Duodenal mucosa (tissue), 2 donors: ENCODE results near the gene SMC3.

Experiments
- H3K27ac ChIP-seq: one replicate; pipeline ENCODE4 v1.7.0; 2013; ENCODE audit warnings: low read depth, low read length
- H3K27me3 ChIP-seq, 2 donors: one replicate each; pipeline ENCODE4 v1.7.0; 2013; ENCODE audit warnings: low read length in 2 of 2, control low read depth in 1 of 2; ENCODE audit not compliant: insufficient read depth in 2 of 2, control insufficient read depth in 1 of 2
- H3K36me3 ChIP-seq, 2 donors: one replicate each; pipeline ENCODE4 v1.7.0; 2013; ENCODE audit warnings: low read length in 2 of 2, control low read depth in 1 of 2; ENCODE audit not compliant: insufficient read depth in 2 of 2, control insufficient read depth in 1 of 2
- H3K4me1 ChIP-seq, 2 donors: one replicate each; pipeline ENCODE4 v1.7.0; 2013; ENCODE audit warnings: low read length in 2 of 2, control low read depth in 1 of 2; ENCODE audit not compliant: insufficient read depth in 2 of 2, control insufficient read depth in 1 of 2
- H3K4me3 ChIP-seq, 2 donors: one replicate each; pipeline ENCODE4 v1.7.0; 2013; ENCODE audit warnings: low read length in 2 of 2, low read depth in 1 of 2
- H3K9ac ChIP-seq, 2 donors: one replicate each; pipeline ENCODE4 v1.7.0; 2013; ENCODE audit warnings: low read length in 2 of 2, low read depth in 1 of 2
- H3K9me3 ChIP-seq, 2 donors: one replicate each; pipeline ENCODE4 v1.7.0; 2013; ENCODE audit warnings: low read length in 2 of 2, control low read depth in 1 of 2; ENCODE audit not compliant: control insufficient read depth in 1 of 2

The SMC3 gene

GRCh38 chr10:110652475-110653118 lies 85.1 kb downstream of the SMC3 start:
- H3K4me3 ChIP-seq: no peak overlapping the region
- H3K36me3 ChIP-seq: no peaks in the 10 kb centered on the region
- peaks cover 26% of the 10 kb centered on the region in 2 donors for H3K27me3 ChIP-seq
- H3K9me3 ChIP-seq: no peaks in the 10 kb centered on the region
- no peak overlapping the region for H3K27ac ChIP-seq
- H3K4me1 ChIP-seq: no peaks in the 10 kb centered on the region
- no peak overlapping the region for H3K9ac ChIP-seq
